CD4-positive, alpha-beta T cell treated with Interleukin-15 for 1 hour (primary cell): ENCODE data around the gene EIF6.
"Not testable (repeated sequence)": the region's sequence is repeated elsewhere in the genome, so short reads cannot be mapped to it uniquely, and the experiment has no call there.

Experiments used
- DNase-seq: peaks from one replicate; pipeline ENCODE4 v3.0.0-alpha.2; 2020

EIF6 gene

GRCh38 chr20:35277531-35278395 is 6.8 kb downstream of the EIF6 start, which contains the start of gene MMP24OS:
TSS of gene MMP24OS (minus strand) at chr20:35278122. CDS start at chr20:35277929, 193 bp downstream.
- DNase-seq: peak; percentile 94

DNA sequence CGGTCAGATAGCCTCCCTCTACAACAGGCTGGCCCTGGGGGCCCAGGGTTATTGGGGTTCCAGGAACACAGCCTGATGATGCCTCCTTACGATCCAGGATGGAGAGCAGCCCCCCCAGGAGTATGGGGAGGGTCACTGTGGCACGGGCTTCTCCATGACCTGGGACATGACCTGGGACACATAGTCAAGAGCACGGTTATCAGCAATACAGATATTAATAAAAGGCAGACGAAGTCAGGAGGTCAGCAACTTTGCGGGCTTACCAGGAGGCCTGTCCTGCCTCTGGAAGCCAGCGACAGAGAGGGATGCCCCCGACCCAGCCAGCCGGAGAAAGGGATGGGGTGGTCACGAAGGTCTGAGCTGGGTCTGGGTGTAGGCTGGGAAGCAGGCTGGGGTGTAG is 7.4 kb downstream of the EIF6 start:
- DNase-seq: no peak

DNA sequence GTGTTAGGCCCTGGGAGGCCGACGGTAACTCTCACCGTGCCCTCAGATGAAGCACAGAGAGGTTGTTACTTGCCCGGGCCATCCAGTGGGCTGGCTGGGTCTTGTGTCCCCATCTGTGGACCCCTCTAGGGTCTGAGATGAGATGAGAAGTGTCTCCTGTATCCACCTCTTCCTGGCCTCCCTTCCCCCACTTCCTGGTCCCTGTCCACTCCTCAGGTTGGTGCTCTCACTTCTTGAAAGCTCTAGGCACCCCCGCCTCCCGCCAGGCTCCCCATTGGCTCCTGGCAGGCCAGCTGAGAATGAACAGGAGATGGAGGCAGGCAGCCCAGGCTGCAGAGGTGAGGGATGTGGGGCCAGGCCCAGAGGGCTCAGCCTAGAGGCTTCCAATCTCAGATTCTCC is 8.2 kb downstream of the EIF6 start:
- DNase-seq: no peak

DNA sequence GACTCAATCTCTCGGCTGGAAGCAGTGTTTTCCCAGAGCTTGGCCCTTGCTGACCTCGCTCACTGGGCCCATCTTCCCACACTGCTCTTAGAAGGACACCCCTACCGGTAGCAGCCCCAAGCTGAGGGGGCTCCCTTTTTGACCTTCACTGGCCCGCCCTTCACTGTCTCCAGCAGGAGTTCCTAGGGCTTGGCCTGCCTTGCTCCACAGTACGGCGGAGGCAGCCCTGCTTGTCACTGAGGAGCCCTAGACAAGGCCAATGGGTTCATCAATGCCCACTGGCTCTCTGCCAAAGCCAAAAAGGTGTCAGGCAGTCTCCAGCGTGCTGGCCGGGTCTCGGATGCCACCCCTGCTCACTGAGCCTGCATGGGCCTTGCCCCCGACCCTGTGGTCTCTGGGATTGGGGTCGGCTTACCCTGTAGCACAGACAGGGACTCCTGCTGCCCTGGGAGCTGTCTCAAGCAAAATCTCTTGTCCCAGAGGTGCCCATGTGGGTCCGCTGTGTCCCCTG is 8.8 kb downstream of the EIF6 start:
- DNase-seq: no peak

- no peak for DNase-seq
These were observed 10.1 kb downstream of the EIF6 start for GRCh38 chr20:35274172-35275092.

- DNase-seq: no peak
These were observed 11.0 kb downstream of the EIF6 start for GRCh38 chr20:35273449-35274171.

- no peak for DNase-seq
These were observed 12.7 kb downstream of the EIF6 start for GRCh38 chr20:35271904-35272303.

- DNase-seq: no peak
These were observed 13.3 kb downstream of the EIF6 start for GRCh38 chr20:35271073-35271882.

DNA sequence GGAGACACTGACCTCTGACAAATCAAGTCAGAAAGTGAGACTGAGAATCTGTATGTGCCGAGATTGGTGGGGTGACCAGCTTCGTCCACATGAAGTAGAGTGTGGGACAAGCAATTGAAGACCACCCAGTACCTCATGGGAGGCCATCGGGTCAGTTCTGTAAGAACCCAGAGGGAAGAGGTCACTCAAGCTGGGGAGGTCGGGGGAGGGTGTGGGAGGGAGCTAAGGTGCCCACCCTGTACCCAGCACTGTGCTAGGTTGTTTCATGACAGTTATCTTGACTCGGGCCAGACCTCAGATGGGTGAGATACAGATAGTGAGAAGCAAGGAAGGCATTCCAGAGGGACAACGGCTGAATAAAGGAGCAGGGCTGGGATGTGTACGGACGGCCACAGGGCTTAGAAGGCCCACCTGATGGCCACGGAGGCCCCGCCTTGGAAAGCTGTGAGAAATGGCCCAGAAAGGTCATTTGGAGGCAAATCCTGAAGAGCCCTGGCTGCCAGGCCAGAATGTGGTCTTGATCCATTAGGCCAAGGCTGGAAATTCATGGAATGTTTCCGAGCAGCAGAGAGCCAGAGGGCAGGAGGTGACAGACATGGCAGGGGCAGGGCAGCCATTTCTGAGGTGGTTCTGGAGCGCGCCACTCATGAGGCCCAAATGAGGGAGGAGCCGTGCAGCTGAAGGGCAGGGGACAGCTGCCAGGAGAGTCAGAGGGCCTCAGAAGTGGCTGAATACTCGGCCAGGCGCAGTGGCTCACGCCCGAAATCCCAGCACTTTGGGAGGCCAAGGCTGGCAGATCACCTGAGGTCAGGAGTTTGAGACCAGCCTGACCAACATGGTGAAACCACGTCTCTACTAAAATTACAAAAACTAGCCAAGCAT is 14.3 kb downstream of the EIF6 start:
- DNase-seq: no peak

- peak; percentile 30 for DNase-seq
These were observed 15.4 kb downstream of the EIF6 start for GRCh38 chr20:35269055-35269781.

- no peak for DNase-seq
These were observed 17.5 kb downstream of the EIF6 start for GRCh38 chr20:35267092-35267491.

- DNase-seq: no peak
These were observed 19.8 kb downstream of the EIF6 start for GRCh38 chr20:35264755-35265154.

DNA sequence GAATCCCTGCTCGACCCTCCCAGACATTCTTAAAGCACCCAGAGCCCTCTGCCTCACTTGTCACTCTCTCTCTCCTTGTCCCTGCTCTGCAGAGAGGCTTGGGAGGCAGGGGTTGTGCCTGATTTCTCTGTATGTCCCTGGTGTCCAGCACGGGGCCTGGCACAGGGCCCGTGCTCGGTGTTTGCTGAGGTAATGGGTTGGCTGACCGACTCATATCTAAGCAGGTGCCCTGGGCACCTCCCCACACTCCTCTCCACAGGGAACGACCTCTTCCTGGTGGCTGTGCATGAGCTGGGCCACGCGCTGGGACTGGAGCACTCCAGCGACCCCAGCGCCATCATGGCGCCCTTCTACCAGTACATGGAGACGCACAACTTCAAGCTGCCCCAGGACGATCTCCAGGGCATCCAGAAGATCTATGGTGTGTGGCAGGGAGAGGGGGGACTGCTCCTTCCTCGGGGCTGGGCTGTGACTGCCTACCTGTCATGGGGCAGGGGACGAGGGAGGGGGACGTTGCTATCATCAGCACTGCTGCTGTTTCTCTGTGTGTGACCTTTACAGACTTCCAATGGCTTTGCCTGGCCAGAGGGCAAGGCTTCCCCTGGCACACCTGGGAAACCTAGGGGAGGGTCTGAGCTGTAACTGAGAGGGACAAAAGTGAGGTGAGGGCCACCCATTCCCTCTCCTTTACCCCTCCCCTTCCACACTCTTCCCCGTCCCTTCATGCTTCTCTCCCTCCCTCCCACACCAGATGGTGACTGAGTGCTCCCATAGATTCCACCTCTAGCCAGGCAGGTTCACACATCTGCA is 20.8 kb downstream of the EIF6 start:
- DNase-seq: no peak

DNA sequence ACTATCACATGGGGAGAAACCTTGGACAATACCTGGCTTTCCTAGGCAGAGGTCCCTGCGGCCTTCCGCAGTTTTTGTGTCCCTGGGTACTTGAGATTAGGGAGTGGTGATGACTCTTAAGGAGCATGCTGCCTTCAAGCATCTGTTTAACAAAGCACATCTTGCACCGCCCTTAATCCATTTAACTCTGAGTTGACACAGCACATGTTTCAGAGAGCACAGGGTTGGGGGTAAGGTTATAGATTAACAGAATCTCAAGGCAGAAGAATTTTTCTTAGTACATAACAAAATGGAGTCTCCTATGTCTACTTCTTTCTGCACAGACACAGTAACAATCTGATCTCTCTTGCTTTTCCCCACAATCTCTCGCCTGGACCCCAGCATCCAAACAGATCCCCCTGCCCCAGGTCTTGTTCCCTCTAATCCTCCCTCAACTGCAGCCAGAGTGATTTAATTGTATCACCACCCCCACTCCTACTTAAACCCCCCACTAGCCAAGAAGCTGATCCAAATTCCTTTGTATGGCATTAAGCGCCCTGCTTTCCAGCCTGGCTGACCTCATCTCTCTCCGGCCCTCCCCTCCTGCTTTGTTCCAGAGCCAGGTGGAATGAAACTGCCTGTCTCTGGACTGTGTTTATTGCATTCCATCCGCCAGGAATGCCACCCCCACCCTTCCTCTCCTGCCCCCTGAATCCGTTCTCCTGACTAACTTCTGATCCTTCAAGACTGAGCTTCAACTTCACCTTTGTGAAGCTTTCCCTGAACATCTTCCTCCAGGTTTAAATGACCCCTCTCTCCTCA is 21.6 kb downstream of the EIF6 start:
- not testable (repeated sequence) for DNase-seq

GRCh38 chr20:35262321-35262720 is 22.3 kb downstream of the EIF6 start:
- DNase-seq: not testable (repeated sequence)

- DNase-seq: no peak
These were observed 24.1 kb downstream of the EIF6 start for GRCh38 chr20:35260426-35260825.

GRCh38 chr20:35257175-35257909 is 27.2 kb downstream of the EIF6 start:
- no peak for DNase-seq
